HL-60 (cell line): ENCODE data around the gene POP7.

ENCODE experiments used
- DNase-seq, 2 experiments: peaks; one replicate each; pipeline ENCODE4 v3.0.0-alpha.2; 2010 to 2020; ENCODE audit warnings: low read depth in 1 of 2, low spot score in 1 of 2
- H3K27ac ChIP-seq: fragments of 250-450 bp; sonication (Bioruptor Pico); replicated peaks from 2 replicates; pipeline ENCODE4 v1.5.1; 2020; ENCODE audit warnings: mild to moderate bottlenecking, moderate library complexity
- H3K27me3 ChIP-seq: fragments of 250-450 bp; sonication (Bioruptor Pico); 2 replicates; pipeline ENCODE4 v1.5.1; 2021; ENCODE audit warnings: mild to moderate bottlenecking, moderate library complexity; ENCODE audit not compliant: insufficient read depth, poor library complexity, severe bottlenecking
- H3K4me3 ChIP-seq: replicated peaks from 2 replicates; pipeline ENCODE4 v1.5.1; 2011; ENCODE audit warnings: mild to moderate bottlenecking, control low read depth, low read length; ENCODE audit not compliant: insufficient read depth
- GABPA ChIP-seq: IDR thresholded peaks from 2 replicates; pipeline ENCODE4 v1.6.1; 2012; ENCODE audit warnings: low read depth
- POLR2AphosphoS5 ChIP-seq: IDR thresholded peaks from 2 replicates; pipeline ENCODE4 v1.6.1; 2012; ENCODE audit warnings: low read depth
- SPI1 ChIP-seq: IDR thresholded peaks from 2 replicates; pipeline ENCODE4 v1.6.1; 2012; ENCODE audit warnings: low read depth, mild to moderate bottlenecking, borderline replicate concordance
- TF ChIP-seq, protein P1 (sequence below): IDR thresholded peaks from one replicate; pipeline ENCODE4 v1.5.1; 2011; ENCODE audit warnings: low read length, control low read depth, inconsistent platforms; ENCODE audit not compliant: insufficient read depth
- TF ChIP-seq, protein P2 (sequence below): IDR thresholded peaks from 2 replicates; pipeline ENCODE4 v1.6.1; 2012; ENCODE audit warnings: low read depth; ENCODE audit not compliant: insufficient replicate concordance

Gene POP7

DNA sequence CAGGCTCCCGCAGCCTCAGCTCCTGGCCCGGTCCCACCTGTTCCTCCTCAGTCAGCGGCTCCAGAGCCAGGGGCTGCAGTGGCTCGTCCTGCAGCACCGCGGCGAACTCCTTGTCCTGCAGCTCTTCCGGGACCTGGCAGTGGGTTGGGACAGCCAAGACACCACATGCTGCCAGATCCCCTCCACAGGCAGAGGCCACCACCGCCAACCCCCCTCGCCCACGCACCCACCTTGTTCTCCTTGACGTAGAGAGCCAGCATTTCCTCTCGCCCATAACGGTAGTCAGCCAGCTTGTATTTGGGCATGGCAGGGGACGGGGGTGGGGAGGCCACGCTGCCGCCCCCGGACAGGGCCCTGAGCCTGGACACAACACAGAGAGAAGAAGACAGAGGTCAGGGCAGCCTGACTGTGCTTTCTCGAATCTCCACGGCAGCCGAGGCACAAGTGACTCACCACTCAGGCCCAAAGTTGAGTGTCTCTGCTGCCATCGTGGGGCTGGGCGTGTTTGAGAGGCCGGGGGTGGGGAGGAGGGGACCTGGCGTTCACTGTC lies 18.1 kb upstream of the POP7 start:
- H3K27ac ChIP-seq, result no peak overlapping the region
- no peaks in the 10 kb centered on the region for H3K27me3 ChIP-seq
- no peak for DNase-seq
- H3K4me3 ChIP-seq, result no peak overlapping the region
- no peak for TF ChIP-seq SPI1
- TF ChIP-seq POLR2AphosphoS5, result no peak
- no peak for TF ChIP-seq GABPA
- TF ChIP-seq, protein P1, sequence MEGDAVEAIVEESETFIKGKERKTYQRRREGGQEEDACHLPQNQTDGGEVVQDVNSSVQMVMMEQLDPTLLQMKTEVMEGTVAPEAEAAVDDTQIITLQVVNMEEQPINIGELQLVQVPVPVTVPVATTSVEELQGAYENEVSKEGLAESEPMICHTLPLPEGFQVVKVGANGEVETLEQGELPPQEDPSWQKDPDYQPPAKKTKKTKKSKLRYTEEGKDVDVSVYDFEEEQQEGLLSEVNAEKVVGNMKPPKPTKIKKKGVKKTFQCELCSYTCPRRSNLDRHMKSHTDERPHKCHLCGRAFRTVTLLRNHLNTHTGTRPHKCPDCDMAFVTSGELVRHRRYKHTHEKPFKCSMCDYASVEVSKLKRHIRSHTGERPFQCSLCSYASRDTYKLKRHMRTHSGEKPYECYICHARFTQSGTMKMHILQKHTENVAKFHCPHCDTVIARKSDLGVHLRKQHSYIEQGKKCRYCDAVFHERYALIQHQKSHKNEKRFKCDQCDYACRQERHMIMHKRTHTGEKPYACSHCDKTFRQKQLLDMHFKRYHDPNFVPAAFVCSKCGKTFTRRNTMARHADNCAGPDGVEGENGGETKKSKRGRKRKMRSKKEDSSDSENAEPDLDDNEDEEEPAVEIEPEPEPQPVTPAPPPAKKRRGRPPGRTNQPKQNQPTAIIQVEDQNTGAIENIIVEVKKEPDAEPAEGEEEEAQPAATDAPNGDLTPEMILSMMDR, result no peak
- TF ChIP-seq, protein P2, sequence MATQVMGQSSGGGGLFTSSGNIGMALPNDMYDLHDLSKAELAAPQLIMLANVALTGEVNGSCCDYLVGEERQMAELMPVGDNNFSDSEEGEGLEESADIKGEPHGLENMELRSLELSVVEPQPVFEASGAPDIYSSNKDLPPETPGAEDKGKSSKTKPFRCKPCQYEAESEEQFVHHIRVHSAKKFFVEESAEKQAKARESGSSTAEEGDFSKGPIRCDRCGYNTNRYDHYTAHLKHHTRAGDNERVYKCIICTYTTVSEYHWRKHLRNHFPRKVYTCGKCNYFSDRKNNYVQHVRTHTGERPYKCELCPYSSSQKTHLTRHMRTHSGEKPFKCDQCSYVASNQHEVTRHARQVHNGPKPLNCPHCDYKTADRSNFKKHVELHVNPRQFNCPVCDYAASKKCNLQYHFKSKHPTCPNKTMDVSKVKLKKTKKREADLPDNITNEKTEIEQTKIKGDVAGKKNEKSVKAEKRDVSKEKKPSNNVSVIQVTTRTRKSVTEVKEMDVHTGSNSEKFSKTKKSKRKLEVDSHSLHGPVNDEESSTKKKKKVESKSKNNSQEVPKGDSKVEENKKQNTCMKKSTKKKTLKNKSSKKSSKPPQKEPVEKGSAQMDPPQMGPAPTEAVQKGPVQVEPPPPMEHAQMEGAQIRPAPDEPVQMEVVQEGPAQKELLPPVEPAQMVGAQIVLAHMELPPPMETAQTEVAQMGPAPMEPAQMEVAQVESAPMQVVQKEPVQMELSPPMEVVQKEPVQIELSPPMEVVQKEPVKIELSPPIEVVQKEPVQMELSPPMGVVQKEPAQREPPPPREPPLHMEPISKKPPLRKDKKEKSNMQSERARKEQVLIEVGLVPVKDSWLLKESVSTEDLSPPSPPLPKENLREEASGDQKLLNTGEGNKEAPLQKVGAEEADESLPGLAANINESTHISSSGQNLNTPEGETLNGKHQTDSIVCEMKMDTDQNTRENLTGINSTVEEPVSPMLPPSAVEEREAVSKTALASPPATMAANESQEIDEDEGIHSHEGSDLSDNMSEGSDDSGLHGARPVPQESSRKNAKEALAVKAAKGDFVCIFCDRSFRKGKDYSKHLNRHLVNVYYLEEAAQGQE, result no peak

DNA sequence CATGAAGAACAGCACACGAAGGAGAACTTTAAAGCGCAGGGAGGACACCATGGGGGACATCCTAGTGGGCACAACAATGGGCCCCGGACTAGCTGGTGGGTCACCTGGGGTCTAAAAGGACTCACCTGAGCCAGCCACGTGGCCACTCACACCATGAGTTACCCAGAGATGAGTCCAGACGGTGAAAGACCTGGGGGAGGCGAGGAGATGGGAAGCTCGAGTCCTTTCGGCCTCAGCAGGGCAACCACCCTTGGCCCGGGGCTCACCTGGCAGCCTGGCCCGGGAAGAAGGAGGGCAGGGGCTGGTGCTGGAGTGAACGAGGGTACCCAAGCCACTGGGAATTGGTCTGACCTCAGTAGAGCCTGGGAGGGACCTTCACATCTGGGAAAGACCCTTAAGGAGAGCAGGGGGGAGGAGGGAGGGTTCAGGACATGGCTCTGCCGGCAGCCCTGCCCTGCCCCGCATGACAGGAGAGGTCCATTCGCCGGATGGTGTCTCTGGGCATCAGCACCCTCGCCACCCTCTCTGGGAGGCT lies 17.5 kb upstream of the POP7 start:
- TF ChIP-seq, protein P1, result no peak
- TF ChIP-seq POLR2AphosphoS5 (no peak), SPI1 (no peak), GABPA (no peak)
- TF ChIP-seq, protein P2, result no peak
- H3K27me3 ChIP-seq, result no peaks in the 10 kb centered on the region
- DNase-seq, result no peak
- no peak overlapping the region for H3K27ac ChIP-seq
- no peak overlapping the region for H3K4me3 ChIP-seq

DNA sequence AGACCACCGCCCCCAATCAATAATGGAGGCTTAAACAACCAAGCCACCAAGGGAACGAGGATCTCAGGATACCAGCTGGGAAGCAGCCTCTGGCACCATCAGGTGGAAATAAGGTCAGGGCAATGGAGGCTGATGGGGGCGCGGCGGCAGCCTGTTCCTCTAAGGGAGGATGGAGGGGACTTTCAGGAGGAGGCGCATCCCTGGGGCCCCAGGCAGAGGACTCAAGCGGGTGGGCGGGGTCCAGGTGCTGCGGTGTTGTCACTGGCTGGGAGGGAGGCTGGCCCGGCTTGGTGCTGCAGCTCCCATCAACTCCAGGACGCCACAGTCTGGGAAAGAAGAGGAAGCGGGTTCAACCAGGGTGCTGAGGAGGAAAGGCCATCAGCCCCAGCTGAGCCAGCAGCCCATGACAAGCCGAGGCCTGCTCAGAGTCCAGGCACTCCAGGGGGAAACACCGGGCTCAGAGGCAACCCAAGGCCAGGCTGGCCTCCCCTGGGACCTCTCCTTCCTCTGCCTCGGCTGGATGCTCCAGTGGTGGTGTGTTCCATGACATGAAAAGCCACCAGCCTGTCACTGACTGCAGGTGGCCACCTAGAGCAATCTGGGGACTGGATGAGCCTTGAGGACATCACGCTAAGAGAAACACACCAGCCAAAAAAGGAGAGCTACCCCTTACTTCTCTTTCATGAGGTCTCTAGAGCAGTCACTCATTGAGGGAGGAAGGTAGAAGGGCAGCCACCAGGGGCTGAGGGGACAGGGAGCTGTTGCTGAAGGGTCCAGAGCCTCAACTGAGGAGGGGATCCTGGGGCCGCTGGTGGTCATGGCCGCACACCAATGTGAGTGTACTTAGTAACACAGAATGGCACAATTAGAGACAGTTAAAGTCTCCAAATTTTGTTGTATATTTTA lies 16.4 kb upstream of the POP7 start:
- no peak for DNase-seq
- Histone ChIP-seq H3K4me3 (no peak overlapping the region), H3K27ac (no peak overlapping the region), H3K27me3 (no peaks in the 10 kb centered on the region)
- TF ChIP-seq GABPA, result no peak
- TF ChIP-seq, protein P1, result no peak
- TF ChIP-seq SPI1, result no peak
- TF ChIP-seq, protein P2, result no peak
- no peak for TF ChIP-seq POLR2AphosphoS5
